GM21360 (cell line): Measurements from ENCODE around the gene OR2A1.
"Not testable (repeated sequence)": the region's sequence is repeated elsewhere in the genome, so short reads cannot be mapped to it uniquely, and the experiment has no call there.

ENCODE experiments used
- ATAC-seq: cut with Tn5 transposase; IDR thresholded peaks from one replicate; pipeline ENCODE4 v1.9.1; 2021; ENCODE audit warnings: mild to moderate bottlenecking, moderate library complexity; ENCODE audit not compliant: unreplicated experiment

Gene OR2A1

DNA sequence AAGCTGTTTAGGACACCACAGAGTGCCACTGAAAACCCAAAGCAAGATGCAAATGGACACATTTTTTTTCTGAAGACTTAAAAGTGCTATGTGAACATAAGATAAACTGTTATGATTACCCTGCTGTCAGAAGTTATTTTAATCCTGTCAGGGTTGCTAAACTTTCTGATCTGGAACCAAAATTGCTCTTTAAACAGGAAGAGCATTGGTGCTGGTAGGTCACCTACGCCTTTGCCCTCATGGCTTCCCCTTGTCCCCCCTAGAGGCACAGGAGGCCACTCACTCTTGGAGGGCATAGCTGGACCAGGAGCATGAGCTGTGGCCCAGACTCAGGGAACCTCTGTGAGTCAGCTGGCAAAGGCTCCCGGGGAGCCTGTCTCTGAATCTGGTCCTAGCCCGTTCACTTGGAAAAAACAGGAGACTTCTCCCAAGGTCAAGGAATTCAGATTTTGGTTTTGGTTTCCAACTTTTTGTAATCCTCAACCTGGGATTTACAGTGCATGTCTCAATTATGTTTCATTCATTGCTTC, 9.5 kb downstream of the OR2A1 start:
- ATAC-seq = not testable (repeated sequence)

DNA sequence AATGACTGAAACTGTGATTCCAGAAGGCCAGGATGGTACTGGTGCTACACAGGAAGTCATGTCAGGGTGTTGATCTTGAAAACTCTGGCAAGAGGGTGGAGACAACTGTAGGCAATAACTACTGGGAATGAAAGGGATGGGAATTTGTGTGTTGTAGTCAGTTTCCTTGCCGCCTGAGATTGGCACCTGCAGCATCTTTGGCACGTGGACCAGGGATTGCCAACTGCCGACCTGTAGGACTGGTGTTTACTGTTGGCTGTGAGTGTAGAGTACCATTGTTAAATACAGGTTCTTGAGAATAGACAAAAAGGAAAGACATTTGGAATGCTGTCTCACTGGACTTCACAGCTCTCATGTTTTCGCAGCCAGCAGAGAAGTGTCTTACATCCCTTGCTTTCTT, 11.1 kb downstream of the OR2A1 start:
- not testable (repeated sequence) for ATAC-seq

DNA sequence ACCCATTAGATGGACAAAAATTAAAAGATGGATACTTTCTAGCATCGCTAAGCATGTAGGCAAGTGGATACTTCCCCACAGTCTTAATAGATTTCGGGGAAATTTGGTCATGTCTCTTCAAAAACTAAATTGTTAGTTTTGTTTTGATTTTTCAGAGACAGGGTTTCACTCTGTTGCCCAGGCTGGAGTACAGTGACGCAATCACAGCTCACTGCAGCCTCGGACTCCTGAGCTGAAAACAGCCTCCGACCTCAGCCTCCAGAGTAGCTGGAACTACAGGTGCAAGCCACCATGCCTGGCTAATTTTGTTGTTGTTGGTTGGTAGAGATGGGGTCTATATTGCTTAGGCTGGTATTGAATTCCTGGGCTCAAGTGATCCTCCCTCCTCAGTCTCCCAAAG, 13.6 kb downstream of the OR2A1 start:
- not testable (repeated sequence) for ATAC-seq

DNA sequence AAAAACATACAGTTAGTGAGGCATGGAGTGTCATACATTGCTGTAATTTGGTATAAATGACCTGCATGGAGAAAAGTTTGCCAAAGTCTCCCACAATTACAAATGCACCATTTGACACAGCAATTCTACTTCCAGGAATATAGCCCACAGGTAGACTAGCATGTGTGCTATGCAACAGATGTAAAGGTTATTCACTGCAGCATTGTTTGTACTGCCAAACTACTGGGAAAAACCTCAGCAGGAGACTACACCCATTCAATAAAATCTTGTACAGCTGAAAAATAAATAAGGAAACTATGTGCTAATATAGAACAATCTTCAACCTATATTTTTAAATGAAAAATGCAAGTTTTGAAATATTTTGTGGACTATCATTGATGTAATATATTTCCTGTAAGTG, 17.8 kb downstream of the OR2A1 start:
- ATAC-seq = not testable (repeated sequence)

DNA sequence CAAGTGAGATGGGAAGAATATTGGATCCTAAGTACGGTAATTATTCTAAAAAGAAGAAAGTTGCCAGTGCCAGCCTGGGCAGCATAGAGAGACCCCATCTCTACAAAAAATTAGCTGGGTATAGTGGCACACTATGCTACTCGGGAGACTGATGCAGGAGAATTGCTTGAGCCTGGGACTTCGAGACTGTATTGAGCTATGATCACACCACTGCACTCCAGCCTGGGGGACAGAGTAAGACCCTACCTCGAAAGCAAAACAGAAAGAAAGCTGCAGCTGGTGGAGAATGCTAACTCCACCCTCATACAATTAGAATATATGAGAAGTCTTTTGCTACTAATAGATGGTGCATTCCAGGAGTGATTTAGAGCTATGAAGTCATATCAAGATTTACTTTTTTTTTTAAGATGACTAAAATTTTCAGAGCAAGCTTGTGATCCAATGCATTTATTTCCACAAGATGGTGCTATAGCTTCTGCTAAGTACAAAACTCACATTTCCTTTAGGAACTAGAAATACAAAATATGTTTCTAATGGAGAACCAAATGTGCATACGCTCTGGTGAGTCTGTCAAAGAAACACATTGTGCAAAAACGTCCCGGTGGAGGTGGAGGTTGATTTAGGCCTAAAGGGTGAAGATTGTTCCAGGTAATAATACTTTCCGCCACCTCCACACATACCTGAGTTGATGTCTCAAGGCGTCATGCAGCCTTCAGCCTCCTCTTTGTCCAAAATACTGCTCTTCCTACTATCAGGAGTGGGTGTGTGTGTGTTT, 19.2 kb downstream of the OR2A1 start:
- ATAC-seq = peak; percentile 48

DNA sequence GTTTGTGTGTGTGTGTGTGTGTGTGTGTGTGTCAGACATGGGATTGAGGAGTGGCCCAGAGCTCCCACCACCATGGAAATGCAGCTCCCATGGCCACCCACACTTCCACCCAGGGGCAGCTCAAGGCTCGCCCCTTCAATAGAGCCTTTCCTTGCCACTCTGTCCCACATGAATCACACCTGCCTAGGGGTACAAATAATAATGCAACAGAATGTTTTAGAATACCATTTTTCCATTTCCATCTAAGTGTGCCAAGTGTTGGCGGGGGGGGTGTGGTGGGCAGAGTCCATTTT, 19.7 kb downstream of the OR2A1 start:
- ATAC-seq = not testable (repeated sequence)

DNA sequence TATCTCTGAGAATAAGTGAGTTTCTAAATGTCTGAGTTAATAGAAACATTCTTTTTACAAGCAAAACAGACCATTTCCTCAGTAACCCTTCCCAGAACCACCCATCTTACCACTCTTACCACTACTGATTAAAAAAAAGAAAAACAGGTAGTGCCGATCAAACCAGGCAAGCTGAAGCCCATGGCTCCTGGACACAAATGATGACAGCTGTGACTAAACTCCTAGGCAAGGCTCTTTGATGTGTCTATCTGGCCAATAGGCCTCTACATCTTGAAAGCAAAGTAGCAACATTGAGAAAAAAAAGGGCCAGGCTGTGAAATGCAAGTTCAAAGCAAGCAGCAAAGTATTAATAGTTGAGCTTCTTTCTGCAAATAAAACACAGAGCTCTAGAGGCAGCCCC, 36.4 kb downstream of the OR2A1 start:
- not testable (repeated sequence) for ATAC-seq

DNA sequence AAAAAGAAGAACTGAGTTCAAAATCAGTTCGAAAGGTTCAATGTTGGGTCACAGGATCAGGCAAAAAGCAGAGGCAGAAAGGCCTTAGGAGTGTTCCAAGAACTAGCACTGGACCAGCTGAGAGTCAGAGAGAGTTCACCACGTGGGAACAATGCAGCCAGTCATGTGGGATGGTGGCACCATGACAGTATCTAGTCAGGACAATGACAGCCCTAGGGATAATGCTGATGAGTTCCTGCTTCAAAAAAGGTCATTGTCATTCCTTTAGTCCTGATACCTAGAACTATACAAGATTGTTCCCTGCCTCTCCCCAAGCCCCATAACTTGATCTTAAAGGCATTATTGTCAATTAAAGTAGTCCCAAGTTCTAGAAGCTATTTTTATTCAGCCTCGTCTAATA, 39.4 kb downstream of the OR2A1 start:
- not testable (repeated sequence) for ATAC-seq

DNA sequence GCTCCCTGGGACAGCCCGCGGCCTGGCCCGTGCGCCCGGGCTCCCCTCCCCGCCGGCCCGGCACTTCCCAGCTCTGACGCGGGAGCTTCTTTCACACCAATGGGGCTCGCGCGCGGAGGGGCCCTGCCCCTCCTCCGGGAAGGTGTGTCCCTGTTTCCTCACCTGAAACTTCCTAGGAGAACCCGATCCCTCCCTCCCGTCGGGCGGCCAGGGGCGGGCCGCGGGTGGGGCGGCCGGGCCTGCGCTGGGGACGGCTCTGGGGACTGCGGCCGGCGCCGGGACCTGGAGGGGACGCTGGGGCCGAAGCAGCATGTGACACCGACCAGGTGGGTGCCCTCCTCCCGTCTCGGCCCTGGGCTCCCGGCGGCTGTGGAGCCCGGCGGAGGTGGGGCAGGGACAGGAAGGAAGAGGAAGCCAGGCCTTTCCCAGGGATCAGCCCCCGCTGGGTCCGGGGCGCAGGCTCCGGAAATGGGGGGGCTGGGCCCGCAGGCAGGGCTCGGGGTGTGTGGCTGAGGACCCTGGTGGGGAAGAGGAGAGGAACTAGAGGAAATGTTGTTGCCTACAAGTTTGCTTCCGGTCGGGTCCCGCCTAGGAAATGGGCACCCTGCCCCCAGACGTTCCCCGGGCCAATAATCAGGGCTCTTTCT, 43.1 kb downstream of the OR2A1 start, which contains the start of gene ARHGEF5:
ARHGEF5 (plus strand) TSS at position 227 of the 647 bp plus-strand sequence. CDS start 7,268 bp downstream, outside the sequence.
- peak; percentile 71 for ATAC-seq

DNA sequence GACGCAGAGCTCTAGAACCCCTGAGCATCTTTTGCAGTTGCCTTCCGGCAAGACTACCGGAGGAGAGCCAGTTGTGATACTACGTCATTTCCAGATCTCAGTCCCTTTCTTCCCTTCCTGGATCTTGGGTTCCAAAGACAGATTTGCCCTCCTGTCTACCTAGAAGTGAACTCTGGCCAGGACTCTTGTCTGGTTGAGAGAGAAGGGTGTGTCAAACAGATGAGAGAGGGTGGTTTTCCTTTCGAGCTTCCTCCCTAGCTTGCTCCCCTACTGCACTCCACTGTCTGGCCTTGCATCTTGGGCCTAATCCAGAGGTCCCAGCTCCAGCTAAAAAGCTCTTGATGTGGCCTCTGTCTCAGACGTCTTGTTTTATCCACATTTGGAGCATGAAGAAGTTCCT, 44.0 kb downstream of the OR2A1 start:
- ATAC-seq = not testable (repeated sequence)

DNA sequence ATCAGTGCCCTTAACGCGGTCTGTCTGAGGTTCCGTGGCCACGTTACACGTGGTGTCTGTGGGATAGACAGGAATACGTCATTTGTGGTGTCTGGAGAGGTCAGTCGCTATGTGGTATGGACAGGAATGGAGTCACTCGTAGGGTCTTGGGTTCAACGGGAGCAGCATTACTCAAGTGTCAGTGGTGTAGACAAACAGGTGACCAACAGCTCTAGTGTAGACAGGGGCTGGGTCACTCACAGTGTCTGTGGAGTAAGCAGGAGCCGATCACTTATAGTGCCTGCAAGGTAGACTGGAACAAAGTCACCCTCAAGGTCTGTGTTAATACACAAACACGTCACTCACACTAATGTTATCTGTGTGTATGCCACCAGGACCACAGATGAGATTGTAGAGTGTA, 44.6 kb downstream of the OR2A1 start:
- not testable (repeated sequence) for ATAC-seq

DNA sequence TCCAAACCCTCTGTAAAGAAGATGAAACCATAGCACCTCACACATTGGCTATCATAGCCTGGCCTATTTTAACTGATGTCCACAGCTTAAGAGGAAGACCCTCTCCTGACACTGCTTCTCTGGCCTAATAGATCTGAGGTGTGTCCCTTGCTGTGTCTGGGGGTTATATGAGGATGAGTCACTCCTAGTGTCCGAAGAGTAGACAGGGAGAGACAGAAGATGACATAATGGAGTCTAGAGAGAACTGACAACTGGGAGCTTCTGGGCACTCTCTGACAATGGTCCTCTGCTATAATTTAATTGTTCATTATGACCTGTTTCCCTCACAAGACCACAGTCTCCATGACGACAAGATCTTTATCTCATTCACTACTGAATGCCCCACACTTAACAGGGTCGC, 49.8 kb downstream of the OR2A1 start:
- not testable (repeated sequence) for ATAC-seq

DNA sequence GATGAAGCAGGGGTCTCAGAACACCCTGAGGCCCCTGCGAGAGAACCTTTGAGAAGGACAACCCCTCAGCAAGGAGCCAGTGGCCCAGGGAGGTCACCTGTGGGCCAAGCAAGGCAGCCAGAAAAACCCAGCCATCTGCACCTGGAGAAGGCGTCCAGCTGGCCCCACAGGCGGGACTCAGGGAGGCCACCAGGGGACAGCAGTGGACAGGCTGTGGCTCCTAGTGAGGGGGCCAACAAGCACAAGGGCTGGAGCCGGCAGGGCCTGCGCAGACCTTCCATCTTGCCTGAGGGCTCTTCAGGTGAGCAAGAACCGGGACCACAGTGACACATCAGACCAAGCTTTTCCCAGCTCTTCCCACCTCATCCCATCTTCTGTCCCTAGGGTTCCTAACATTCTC, 53.3 kb downstream of the OR2A1 start:
- not testable (repeated sequence) for ATAC-seq

DNA sequence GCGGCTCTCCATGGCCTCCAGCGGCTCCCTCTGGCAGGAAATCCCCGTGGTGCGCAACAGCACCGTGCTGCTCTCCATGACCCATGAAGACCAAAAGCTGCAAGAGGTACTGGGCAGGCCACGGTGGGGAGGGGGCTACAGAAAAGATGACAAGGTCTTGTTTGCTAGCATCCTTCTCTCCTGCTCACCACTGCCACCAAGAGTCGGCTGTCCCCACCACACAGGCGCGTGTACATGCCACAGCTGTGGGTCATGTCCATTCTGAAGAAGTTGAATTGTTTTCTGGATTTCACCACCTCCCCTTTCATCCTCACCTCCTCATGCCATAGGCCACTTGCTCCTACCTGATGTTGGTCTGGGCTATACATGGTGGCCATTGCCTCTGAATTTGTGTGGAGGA, 55.0 kb downstream of the OR2A1 start:
- not testable (repeated sequence) for ATAC-seq

DNA sequence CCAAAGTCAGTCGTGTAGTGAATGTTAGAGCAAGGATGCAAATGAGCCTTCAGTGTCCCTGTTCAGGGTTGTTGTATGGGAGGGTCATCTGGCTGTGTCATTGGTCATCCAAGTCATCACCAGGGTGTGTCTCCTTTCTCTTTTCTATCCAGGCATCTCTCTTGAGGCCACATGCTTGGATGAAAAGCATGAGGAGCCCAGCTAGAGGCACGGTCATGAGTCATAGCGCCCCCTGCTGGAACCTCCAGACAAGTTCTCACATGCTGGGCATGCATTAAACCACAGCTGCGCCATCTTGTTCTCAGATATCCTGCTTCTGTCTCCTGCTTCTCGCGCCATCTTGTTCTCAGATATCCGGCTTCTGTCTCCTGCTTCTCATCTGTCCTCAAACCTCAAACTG, 57.0 kb downstream of the OR2A1 start:
- peak; percentile 55 for ATAC-seq
